HepG2 (cell line): Measurements from ENCODE around the gene KRTAP10-6. TPM values are rescaled to one million over a fixed set of nuclear protein-coding genes. Genes with fewer than 3 reads are reported as not detected.

ENCODE experiments used
- EHMT2 ChIP-seq: fragments of 200-600 bp; sonication (generic); IDR thresholded peaks from 2 replicates; pipeline ENCODE4 v1.7.0; 2017; ENCODE audit warnings: antibody characterized with exemption, low read depth, low read length, borderline replicate concordance
- HES4 ChIP-seq: sonication (generic); formaldehyde crosslinking; IDR thresholded peaks from 2 replicates; pipeline ENCODE4 v1.9.0; 2021; ENCODE audit warnings: mild to moderate bottlenecking, missing genetic modification reagents, borderline replicate concordance
- HOXA9 ChIP-seq: sonication (generic); formaldehyde crosslinking; IDR thresholded peaks from 2 replicates; pipeline ENCODE4 v1.8.1; 2022; ENCODE audit warnings: missing genetic modification reagents, mild to moderate bottlenecking, moderate library complexity, borderline replicate concordance
- ZNF543 ChIP-seq: sonication (generic); formaldehyde crosslinking; IDR thresholded peaks from 2 replicates; pipeline ENCODE4 v1.4.0; 2020; ENCODE audit warnings: mild to moderate bottlenecking, missing genetic modification reagents
- polyA plus RNA-seq, 8 experiments: library from polyadenylated mRNA; depleted of rRNA in 3 of 8; stranded (reverse) in 7 of 8; unstranded in 1 of 8; fragments of >200 nt; fragmentation: Illumina TruSeq in 4 of 8; extraction: Trizol in 4 of 8; gene quantifications; 2 replicates each; pipeline versions ENCODE4 v1.2.1 to v1.2.3, GENCODE V29; 2011 to 2016; ENCODE audit warnings: low read depth in 4 of 8, missing spikeins in 1 of 8, mixed read lengths in 1 of 8; ENCODE audit not compliant: insufficient read depth in 1 of 8
- total RNA-seq, 5 experiments: library from RNA; depleted of rRNA; stranded (reverse); fragments of >200 nt; fragmentation: Illumina TruSeq; extraction: Trizol; gene quantifications; 2 replicates each; pipeline ENCODE4 v1.2.3, GENCODE V29; 2016; ENCODE audit warnings: low read depth in 1 of 5
- TF ChIP-seq, protein P1 (sequence below): sonication (generic); formaldehyde crosslinking; conservative IDR thresholded peaks from 2 replicates; pipeline ENCODE4 v1.8.0; 2022; ENCODE audit warnings: low read depth, missing genetic modification reagents
- TF ChIP-seq, protein P2 (sequence below): sonication (generic); formaldehyde crosslinking; IDR thresholded peaks from 2 replicates; pipeline ENCODE4 v1.4.0; 2020; ENCODE audit warnings: missing genetic modification reagents
- TF ChIP-seq, protein P3 (sequence below): sonication (generic); formaldehyde crosslinking; IDR thresholded peaks from 2 replicates; pipeline ENCODE4 v1.4.0; 2020; ENCODE audit warnings: mild to moderate bottlenecking, missing genetic modification reagents, borderline replicate concordance

KRTAP10-6 gene
- total and polyA plus RNA-seq, 2 of the 13 experiments (the other 11 are each of a cell fraction or from before 2014, with no cell fraction given): not detected

DNA sequence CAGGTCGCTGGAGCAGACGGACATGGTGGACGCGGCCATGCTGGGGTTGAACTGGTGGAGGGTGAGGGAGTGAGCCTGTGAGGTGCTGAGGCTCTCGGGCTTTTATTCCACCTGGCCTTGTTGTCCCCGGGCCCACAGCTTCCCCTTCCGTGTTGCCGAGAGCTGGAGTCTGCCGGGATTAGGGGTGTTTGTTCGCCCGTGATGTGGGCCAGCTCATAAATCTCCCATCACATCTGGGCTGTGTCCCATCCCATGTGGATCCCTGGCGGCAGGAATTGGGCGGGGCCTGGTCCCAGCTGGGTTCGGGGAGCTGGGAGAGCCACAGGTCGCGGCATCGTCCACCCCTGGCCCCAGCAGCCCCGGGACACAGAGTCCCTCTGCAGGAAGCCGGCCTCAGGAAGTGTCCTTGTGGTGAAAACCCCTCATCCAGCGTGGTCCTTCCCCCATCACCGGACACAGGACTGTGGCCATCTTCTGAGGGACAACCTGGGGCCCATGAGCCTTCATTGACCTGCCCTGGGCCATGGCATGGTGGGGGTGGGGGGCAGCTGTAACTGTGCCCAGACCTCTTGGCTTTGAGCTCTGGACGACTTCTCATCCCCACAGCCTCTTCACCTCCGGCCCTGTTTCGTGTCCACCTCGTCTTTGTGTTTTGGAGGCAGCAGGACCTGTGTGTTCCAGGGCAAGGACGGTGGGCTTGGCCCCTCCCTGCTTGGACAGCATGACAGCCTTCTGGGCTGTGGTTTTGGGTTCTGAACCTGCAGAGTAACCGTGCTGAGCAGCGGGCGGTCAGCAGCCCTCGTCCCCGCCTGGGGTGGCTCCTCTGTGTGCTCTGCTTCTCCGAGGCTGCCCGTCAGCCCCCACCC lies at the start of gene KRTAP10-6 (continued):
- TF ChIP-seq ZNF543 (CRISPR knock-in tag): no peak
- TF ChIP-seq, protein P1, sequence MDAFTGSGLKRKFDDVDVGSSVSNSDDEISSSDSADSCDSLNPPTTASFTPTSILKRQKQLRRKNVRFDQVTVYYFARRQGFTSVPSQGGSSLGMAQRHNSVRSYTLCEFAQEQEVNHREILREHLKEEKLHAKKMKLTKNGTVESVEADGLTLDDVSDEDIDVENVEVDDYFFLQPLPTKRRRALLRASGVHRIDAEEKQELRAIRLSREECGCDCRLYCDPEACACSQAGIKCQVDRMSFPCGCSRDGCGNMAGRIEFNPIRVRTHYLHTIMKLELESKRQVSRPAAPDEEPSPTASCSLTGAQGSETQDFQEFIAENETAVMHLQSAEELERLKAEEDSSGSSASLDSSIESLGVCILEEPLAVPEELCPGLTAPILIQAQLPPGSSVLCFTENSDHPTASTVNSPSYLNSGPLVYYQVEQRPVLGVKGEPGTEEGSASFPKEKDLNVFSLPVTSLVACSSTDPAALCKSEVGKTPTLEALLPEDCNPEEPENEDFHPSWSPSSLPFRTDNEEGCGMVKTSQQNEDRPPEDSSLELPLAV (CRISPR knock-in tag): no peak
- TF ChIP-seq HOXA9: no peak
- TF ChIP-seq HES4 (CRISPR knock-in tag): no peak
- TF ChIP-seq, protein P2, sequence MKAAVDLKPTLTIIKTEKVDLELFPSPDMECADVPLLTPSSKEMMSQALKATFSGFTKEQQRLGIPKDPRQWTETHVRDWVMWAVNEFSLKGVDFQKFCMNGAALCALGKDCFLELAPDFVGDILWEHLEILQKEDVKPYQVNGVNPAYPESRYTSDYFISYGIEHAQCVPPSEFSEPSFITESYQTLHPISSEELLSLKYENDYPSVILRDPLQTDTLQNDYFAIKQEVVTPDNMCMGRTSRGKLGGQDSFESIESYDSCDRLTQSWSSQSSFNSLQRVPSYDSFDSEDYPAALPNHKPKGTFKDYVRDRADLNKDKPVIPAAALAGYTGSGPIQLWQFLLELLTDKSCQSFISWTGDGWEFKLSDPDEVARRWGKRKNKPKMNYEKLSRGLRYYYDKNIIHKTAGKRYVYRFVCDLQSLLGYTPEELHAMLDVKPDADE: no peak
- TF ChIP-seq, protein P3, sequence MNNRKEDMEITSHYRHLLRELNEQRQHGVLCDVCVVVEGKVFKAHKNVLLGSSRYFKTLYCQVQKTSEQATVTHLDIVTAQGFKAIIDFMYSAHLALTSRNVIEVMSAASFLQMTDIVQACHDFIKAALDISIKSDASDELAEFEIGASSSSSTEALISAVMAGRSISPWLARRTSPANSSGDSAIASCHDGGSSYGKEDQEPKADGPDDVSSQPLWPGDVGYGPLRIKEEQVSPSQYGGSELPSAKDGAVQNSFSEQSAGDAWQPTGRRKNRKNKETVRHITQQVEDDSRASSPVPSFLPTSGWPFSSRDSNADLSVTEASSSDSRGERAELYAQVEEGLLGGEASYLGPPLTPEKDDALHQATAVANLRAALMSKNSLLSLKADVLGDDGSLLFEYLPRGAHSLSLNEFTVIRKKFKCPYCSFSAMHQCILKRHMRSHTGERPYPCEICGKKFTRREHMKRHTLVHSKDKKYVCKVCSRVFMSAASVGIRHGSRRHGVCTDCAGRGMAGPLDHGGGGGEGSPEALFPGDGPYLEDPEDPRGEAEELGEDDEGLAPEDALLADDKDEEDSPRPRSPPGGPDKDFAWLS (CRISPR knock-in tag): no peak
- no peak for TF ChIP-seq EHMT2
- TF ChIP-seq, all 625 proteins: peak for 5
